Cardiac muscle cell (in vitro differentiated cells and primary cell): ENCODE results near the gene AGFG2. TPM values are rescaled to one million over a fixed set of nuclear protein-coding genes. Genes with fewer than 3 reads are reported as not detected.
A peak's percentile ranks its signal among the peaks of the same experiment; 100 is the strongest.
"Not testable (repeated sequence)": the region's sequence is repeated elsewhere in the genome, so short reads cannot be mapped to it uniquely, and the experiment has no call there.

Source experiments
- DNase-seq, 2 donors: peaks; one replicate each; pipeline versions ENCODE4 v3.0.0 to v3.0.0-alpha.2; 2010 to 2017; ENCODE audit warnings: low read depth in 1 of 2, low spot score in 1 of 2
- H3K27ac ChIP-seq: fragments of 200-600 bp; sonication (generic); 2 replicates; pipeline ENCODE4 v1.5.1; 2016
- H3K27me3 ChIP-seq: fragments of 200-600 bp; sonication (generic); 2 replicates; pipeline ENCODE4 v1.6.0; 2016; ENCODE audit warnings: control low read depth
- H3K36me3 ChIP-seq: fragments of 200-600 bp; sonication (generic); 2 replicates; pipeline ENCODE4 v1.5.1; 2016; ENCODE audit warnings: control low read depth
- H3K4me1 ChIP-seq: fragments of 200-600 bp; sonication (generic); 2 replicates; pipeline ENCODE4 v1.8.1; 2017; ENCODE audit warnings: low read depth, mild to moderate bottlenecking, mixed run types
- H3K4me3 ChIP-seq: fragments of 200-600 bp; sonication (generic); 2 replicates; pipeline ENCODE4 v1.5.1; 2016; ENCODE audit warnings: mild to moderate bottlenecking
- H3K9me3 ChIP-seq: fragments of 200-600 bp; sonication (generic); 2 replicates; pipeline ENCODE4 v1.5.1; 2017; ENCODE audit warnings: low read depth, mild to moderate bottlenecking, control low read depth
- polyA plus RNA-seq: library from polyadenylated mRNA; unstranded; fragments of >200 nt; fragmentation: Nextera tagmentation; extraction: Ambion mirVana; gene quantifications from 2 replicates; pipeline ENCODE4 v1.2.1, GENCODE V29; 2016
- total RNA-seq: library from RNA; depleted of rRNA; stranded (reverse); fragments of >200 nt; gene quantifications from 2 replicates; pipeline ENCODE4 v1.2.3, GENCODE V29; 2016
- TF ChIP-seq, protein P1 (sequence below): IDR thresholded peaks from 2 replicates; pipeline ENCODE4 v1.5.1; 2012; ENCODE audit warnings: low read depth, mild to moderate bottlenecking, low read length

The AGFG2 gene
- total and polyA plus RNA-seq, 2 experiments from 2014 or later = 17.0 to 21.7 TPM

DNA sequence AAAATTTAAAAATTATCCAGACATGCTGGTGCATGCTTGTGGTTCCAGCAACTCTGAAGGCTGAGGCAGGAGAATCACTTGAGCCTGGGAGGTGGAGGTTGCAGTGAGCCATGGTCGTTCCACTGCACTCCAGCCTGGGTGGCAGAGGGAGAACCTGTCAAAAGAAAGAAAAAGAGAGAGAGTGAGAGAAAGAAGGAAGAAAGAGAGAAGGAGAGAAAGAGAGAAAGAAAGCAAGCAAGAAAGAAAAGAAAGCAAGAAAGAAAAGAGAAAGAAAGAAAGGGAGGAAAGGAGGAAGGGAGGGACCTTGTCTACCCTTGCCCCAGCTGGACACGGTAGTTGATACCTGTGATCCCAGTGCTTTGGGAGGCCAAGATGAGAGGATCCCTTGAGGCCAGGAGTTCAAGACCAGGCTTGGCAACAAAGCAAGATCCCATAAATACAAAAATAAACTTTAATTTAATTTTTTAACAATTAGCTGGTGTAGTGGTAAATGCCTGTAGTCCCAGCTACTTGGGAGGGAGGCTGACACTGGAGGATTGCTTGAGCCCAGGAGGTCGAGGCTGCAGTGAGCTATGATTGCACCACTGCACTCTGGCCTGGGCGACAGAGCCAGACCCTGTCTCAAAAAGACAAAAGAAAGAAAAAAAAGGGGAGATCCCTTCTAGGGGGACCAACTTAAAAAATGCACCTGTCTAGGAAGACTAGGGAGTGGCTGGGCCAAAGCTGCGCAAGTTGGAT lies 46.1 kb upstream of the AGFG2 start:
- TF ChIP-seq, protein P1, sequence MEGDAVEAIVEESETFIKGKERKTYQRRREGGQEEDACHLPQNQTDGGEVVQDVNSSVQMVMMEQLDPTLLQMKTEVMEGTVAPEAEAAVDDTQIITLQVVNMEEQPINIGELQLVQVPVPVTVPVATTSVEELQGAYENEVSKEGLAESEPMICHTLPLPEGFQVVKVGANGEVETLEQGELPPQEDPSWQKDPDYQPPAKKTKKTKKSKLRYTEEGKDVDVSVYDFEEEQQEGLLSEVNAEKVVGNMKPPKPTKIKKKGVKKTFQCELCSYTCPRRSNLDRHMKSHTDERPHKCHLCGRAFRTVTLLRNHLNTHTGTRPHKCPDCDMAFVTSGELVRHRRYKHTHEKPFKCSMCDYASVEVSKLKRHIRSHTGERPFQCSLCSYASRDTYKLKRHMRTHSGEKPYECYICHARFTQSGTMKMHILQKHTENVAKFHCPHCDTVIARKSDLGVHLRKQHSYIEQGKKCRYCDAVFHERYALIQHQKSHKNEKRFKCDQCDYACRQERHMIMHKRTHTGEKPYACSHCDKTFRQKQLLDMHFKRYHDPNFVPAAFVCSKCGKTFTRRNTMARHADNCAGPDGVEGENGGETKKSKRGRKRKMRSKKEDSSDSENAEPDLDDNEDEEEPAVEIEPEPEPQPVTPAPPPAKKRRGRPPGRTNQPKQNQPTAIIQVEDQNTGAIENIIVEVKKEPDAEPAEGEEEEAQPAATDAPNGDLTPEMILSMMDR = no peak
- DNase-seq = no peak
- no peak overlapping the region for H3K4me3 ChIP-seq
- no peaks in the 10 kb centered on the region for H3K4me1 ChIP-seq
- peaks cover 10% of the 10 kb centered on the region for H3K27me3 ChIP-seq
- H3K27ac ChIP-seq = no peak overlapping the region
- no peaks in the 10 kb centered on the region for H3K9me3 ChIP-seq
- H3K36me3 ChIP-seq = peaks cover 3% of the 10 kb centered on the region

DNA sequence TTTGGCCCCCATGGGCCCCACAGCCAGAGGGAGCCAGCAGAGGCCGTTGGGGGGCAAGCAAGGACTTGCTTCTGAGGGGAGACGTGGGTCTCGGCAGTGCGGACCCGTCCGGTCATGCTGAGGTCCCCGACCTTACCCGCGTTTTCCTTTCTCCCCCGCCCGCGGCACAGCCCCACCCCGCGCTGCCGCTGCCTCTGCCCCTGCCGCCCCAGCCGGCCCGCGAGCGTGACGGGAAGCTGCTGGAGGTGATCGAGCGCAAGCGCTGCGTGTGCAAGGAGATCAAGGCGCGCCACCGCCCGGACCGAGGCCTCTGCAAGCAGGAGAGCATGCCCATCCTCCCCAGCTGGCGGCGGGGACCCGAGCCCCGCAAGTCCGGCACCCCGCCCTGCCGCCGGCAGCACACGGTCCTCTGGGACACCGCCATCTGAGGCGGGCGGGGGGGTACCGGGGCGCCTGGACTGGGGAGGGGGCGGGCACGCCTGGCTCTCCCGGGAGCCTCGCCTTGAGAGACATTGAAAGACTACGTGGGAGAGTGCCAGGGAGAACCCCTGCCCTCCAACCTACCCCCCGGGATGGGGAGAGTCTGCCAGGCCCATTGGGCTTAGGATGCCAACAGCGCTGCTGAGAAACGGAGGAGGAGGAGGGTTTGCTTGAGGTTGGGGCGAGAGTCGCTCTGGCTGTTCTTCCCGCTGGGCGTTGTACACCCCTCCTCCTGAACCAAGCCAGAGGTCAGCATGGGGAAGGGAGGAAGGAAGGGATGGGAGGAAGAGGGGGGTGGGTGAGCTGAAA lies 45.3 kb upstream of the AGFG2 start:
- no peak overlapping the region for H3K4me3 ChIP-seq
- H3K27ac ChIP-seq = no peak overlapping the region
- peaks cover 10% of the 10 kb centered on the region for H3K27me3 ChIP-seq
- H3K9me3 ChIP-seq = no peaks in the 10 kb centered on the region
- H3K36me3 ChIP-seq = peaks cover 3% of the 10 kb centered on the region
- DNase-seq = peak in 1 of 2 donors; percentile 42
- H3K4me1 ChIP-seq = no peaks in the 10 kb centered on the region
- TF ChIP-seq, protein P1 = no peak

DNA sequence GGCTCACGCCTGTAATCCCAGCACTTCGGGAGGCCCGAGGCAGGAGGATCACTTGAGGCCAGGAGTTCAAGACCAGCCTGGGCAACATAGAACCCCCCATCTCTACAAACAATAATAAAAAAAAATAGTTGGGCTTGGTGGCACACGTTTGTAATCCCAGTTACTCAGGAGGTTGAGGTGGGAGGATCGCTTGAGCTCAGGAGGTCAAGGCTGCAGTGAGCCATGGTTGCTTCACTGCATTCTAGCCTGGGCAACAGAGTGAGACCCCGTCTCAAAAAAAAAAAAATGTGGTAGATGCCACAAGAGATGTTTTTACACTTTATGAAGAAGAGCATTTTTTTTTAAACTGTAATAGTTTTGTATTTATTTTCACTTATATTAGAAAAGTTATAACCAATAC lies 42.5 kb upstream of the AGFG2 start:
- no peaks in the 10 kb centered on the region for H3K36me3 ChIP-seq
- DNase-seq = no peak
- no peak overlapping the region for H3K4me3 ChIP-seq
- H3K9me3 ChIP-seq = no peaks in the 10 kb centered on the region
- H3K4me1 ChIP-seq = no peaks in the 10 kb centered on the region
- TF ChIP-seq, protein P1 = no peak
- peaks cover 10% of the 10 kb centered on the region for H3K27me3 ChIP-seq
- H3K27ac ChIP-seq = no peak overlapping the region

DNA sequence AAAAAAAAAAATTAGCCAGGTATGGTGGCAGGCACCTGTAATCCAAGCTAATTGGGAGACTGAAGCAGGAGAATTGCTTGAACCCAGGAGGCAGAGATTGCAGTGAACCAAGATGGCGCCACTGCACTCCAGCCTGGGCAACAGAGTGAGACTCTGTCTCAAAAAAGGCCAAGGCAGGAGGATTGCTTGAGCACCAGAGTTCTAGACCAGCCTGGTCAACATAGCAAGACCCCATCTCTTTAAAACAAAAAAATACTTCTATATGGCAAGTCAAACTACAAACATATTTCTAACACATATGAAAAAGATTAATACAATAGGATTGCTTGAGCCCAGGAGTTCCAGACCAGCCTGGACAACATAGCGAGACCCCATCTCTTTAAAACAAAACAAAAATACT lies 38.3 kb upstream of the AGFG2 start:
- not testable (repeated sequence) for H3K36me3 ChIP-seq, H3K4me3 ChIP-seq, H3K4me1 ChIP-seq, H3K27ac ChIP-seq, H3K27me3 ChIP-seq, DNase-seq, H3K9me3 ChIP-seq

DNA sequence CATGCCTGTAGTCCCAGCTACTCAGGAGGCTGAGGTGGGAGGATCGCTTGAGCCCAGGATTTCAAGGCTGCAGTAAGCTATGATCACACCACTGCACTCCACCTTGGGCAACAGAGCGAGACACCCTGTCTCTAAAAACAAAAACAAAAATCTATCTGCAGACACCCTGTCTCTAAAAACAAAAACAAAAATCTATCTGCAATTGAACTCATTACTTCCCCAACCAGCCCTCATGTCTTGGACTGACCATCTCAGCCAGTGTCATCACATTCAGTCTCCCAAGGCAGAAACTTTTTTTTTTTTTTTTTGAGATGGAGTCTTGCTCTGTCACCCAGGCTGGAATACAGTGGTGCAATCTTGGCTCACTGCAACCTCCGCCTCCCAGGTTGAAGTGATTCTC lies 35.0 kb upstream of the AGFG2 start:
- H3K9me3 ChIP-seq, H3K27me3 ChIP-seq, DNase-seq, H3K4me3 ChIP-seq, H3K27ac ChIP-seq, H3K4me1 ChIP-seq, H3K36me3 ChIP-seq: not testable (repeated sequence)

DNA sequence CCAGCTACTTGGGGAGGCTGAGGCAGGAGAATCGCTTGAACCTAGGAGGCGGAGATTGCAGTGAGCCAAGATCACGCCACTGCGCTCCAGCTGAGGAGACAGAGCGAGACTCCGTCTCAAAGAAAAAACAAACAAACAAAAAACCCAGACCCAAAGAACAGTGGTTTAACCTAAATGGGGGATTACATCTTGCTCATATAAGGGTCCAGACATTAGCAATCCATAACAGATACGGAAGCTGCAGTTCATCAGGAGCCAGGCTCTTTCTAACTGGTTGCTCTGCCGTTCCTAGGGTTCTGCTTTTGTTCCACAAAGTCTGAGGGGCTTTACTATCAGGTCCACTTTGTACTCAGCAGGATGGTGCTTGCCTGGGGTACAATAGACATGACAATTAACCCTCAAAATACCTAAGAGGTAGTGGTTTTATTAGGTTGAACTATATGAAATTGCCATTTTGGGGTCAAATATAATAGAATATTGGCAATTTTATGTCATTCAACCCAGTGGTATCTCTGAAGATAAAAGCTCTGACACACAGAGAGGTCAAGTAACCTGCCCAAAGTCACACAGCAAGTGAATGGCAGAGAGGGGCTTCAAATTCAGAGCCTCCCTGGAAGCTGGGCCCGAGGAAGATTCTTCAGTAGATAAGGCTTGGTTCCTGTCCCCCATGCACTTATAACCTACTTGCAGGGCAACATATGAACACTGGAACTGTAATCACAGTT lies 34.0 kb upstream of the AGFG2 start:
- TF ChIP-seq, protein P1 = no peak

More for the DNA sequence above, 34.0 kb upstream of the AGFG2 start:
- no peaks in the 10 kb centered on the region for H3K9me3 ChIP-seq
- H3K27me3 ChIP-seq = no peaks in the 10 kb centered on the region
- no peak overlapping the region for H3K4me3 ChIP-seq
- H3K36me3 ChIP-seq = no peaks in the 10 kb centered on the region
- no peak overlapping the region for H3K27ac ChIP-seq
- DNase-seq = no peak
- H3K4me1 ChIP-seq = no peaks in the 10 kb centered on the region
